ENCODE measurements around the gene MYO15A. TPM values are rescaled to one million over a fixed set of nuclear protein-coding genes. Genes with fewer than 3 reads are reported as not detected.

MYO15A gene
- total and polyA plus RNA-seq, 2 experiments from 2014 or later = 2.4 to 2.8 TPM

GRCh38 chr17:18158022-18158600, 49.6 kb downstream of the MYO15A start:
- Histone ChIP-seq H3K9me3 (ENCODE audit: low read depth) (no peaks in the 10 kb centered on the region), H3K4me1 (ENCODE audit: insufficient read depth) (peaks cover 9% of the 10 kb centered on the region), H3K4me3 (peak overlapping the region; percentile 49), H4K20me1 (ENCODE audit: insufficient read depth, poor library complexity, severe bottlenecking) (no peaks in the 10 kb centered on the region), H3K4me2 (peak overlapping the region; percentile 86), H3K9me2 (replicated peaks; ENCODE audit: insufficient read depth) (no peaks in the 10 kb centered on the region), H3K79me2 (no peaks in the 10 kb centered on the region), H3K36me3 (replicated peaks; ENCODE audit: insufficient read depth, low read depth) (no peaks in the 10 kb centered on the region), H2AFZ (peak overlapping the region; percentile 66), H3K27me3 (no peaks in the 10 kb centered on the region), H3K27ac (peak overlapping the region; percentile 35)
- no peak for TF ChIP-seq EZH2 (IDR thresholded peaks at IDR 0.05; ENCODE audit: borderline replicate concordance)
- TF ChIP-seq, protein P1, sequence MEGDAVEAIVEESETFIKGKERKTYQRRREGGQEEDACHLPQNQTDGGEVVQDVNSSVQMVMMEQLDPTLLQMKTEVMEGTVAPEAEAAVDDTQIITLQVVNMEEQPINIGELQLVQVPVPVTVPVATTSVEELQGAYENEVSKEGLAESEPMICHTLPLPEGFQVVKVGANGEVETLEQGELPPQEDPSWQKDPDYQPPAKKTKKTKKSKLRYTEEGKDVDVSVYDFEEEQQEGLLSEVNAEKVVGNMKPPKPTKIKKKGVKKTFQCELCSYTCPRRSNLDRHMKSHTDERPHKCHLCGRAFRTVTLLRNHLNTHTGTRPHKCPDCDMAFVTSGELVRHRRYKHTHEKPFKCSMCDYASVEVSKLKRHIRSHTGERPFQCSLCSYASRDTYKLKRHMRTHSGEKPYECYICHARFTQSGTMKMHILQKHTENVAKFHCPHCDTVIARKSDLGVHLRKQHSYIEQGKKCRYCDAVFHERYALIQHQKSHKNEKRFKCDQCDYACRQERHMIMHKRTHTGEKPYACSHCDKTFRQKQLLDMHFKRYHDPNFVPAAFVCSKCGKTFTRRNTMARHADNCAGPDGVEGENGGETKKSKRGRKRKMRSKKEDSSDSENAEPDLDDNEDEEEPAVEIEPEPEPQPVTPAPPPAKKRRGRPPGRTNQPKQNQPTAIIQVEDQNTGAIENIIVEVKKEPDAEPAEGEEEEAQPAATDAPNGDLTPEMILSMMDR (IDR thresholded peaks at IDR 0.05; ENCODE audit: poor library complexity) = no peak
- TF ChIP-seq EZH2phosphoT487 (IDR thresholded peaks at IDR 0.05; ENCODE audit: low read depth, severe bottlenecking, unreplicated experiment) = no peak
- 12% methylated on average over 22 of the region's 26 CpGs for WGBS (ENCODE audit: low lambda C conversion rate, missing lambda C conversion rate)
- DNase-seq (ENCODE audit: low spot score) = peak; percentile 98

DNA sequence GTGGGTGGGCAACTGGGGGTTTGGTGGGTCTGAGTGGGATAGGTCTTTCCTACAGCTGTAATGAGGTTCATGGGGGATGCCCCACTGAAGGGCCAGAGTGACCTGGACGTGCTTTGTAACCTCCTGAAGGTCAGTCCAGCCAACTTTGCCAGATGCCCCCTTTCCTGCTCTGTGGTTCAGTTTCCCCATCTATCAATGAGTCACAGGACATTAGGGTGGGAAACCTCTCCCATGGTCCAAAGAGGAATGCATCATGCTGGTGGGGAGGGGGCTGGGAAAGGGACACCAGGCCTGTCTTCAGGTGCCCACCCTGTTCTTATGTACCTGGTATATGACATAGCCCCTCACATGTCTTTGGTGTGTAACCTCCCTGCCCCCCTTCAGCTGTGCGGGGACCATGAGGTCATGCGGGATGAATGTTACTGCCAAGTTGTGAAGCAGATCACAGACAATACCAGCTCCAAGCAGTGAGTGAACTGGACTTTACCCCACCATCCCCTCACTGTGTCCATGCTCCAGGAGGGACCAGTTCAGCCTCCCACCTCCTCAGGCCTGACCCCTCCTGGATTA, 51.1 kb downstream of the MYO15A start:
- no peaks in the 10 kb centered on the region for H4K20me1 ChIP-seq (ENCODE audit: insufficient read depth, poor library complexity, severe bottlenecking)
- 88% methylated on average over 3 of the region's 3 CpGs for WGBS (ENCODE audit: low lambda C conversion rate, missing lambda C conversion rate)
- no peak overlapping the region for H3K4me2 ChIP-seq
- no peak overlapping the region for H3K4me3 ChIP-seq
- H3K27ac ChIP-seq = no peak overlapping the region
- DNase-seq (ENCODE audit: low spot score) = no peak
- peaks cover 6% of the 10 kb centered on the region for H3K4me1 ChIP-seq (ENCODE audit: insufficient read depth)
- H3K27me3 ChIP-seq = no peaks in the 10 kb centered on the region
- H3K36me3 ChIP-seq (replicated peaks; ENCODE audit: insufficient read depth, low read depth) = no peaks in the 10 kb centered on the region
- H3K9me2 ChIP-seq (replicated peaks; ENCODE audit: insufficient read depth) = no peaks in the 10 kb centered on the region
- no peaks in the 10 kb centered on the region for H3K79me2 ChIP-seq
- no peak for TF ChIP-seq EZH2 (IDR thresholded peaks at IDR 0.05; ENCODE audit: borderline replicate concordance)
- no peaks in the 10 kb centered on the region for H3K9me3 ChIP-seq (ENCODE audit: low read depth)
- H2AFZ ChIP-seq = no peak overlapping the region

GRCh38 chr17:18160128-18160856, 51.7 kb downstream of the MYO15A start:
- H2AFZ ChIP-seq = no peak overlapping the region
- no peaks in the 10 kb centered on the region for H3K27me3 ChIP-seq
- peaks cover 6% of the 10 kb centered on the region for H3K4me1 ChIP-seq (ENCODE audit: insufficient read depth)
- no peaks in the 10 kb centered on the region for H3K9me3 ChIP-seq (ENCODE audit: low read depth)
- TF ChIP-seq EZH2 (IDR thresholded peaks at IDR 0.05; ENCODE audit: borderline replicate concordance) = no peak
- no peak for TF ChIP-seq EZH2phosphoT487 (IDR thresholded peaks at IDR 0.05; ENCODE audit: low read depth, severe bottlenecking, unreplicated experiment)
- TF ChIP-seq, protein P1 (IDR thresholded peaks at IDR 0.05; ENCODE audit: poor library complexity) = no peak
- no peaks in the 10 kb centered on the region for H4K20me1 ChIP-seq (ENCODE audit: insufficient read depth, poor library complexity, severe bottlenecking)
- DNase-seq (ENCODE audit: low spot score) = no peak
- H3K36me3 ChIP-seq (replicated peaks; ENCODE audit: insufficient read depth, low read depth) = no peaks in the 10 kb centered on the region
- no peak overlapping the region for H3K27ac ChIP-seq
- no peak overlapping the region for H3K4me3 ChIP-seq
- H3K9me2 ChIP-seq (replicated peaks; ENCODE audit: insufficient read depth) = no peaks in the 10 kb centered on the region
- 93% methylated on average over 5 of the region's 5 CpGs for WGBS (ENCODE audit: low lambda C conversion rate, missing lambda C conversion rate)
- H3K4me2 ChIP-seq = no peak overlapping the region
- no peaks in the 10 kb centered on the region for H3K79me2 ChIP-seq

Measured in hepatocyte (in vitro differentiated cells).